Vagina (tissue), 2 donors: ENCODE data around the gene RAF1. TPM values are rescaled to one million over a fixed set of nuclear protein-coding genes. Genes with fewer than 3 reads are reported as not detected.

Experiments used
- DNase-seq, 2 donors: peaks; one replicate each; pipeline ENCODE4 v3.0.0-alpha.2; 2017; ENCODE audit errors: extremely low spot score in 2 of 2
- H3K27ac ChIP-seq: fragments of 200-600 bp; sonication (generic); one replicate; pipeline ENCODE4 v1.5.1; 2019
- H3K27me3 ChIP-seq: fragments of 200-600 bp; sonication (generic); one replicate; pipeline ENCODE4 v1.5.1; 2019
- H3K36me3 ChIP-seq, 2 donors: fragments of 200-600 bp; sonication (generic); one replicate each; pipeline ENCODE4 v1.5.1; 2017 to 2019
- H3K4me1 ChIP-seq: fragments of 200-600 bp; sonication (generic); one replicate; pipeline ENCODE4 v1.5.1; 2019
- H3K4me3 ChIP-seq, 2 donors: fragments of 200-600 bp; sonication (generic); 1 replicate in 1 of 2; 2 replicates in 1 of 2; pipeline ENCODE4 v1.5.1; 2016 to 2019
- H3K9me3 ChIP-seq: fragments of 200-600 bp; sonication (generic); one replicate; pipeline ENCODE4 v1.5.1; 2019
- POLR2A ChIP-seq, 2 donors: fragments of 450-650 bp; IDR thresholded peaks; one replicate each; pipeline ENCODE4 v1.6.1; 2017; ENCODE audit warnings: antibody characterized with exemption in 2 of 2, mild to moderate bottlenecking in 2 of 2, moderate library complexity in 2 of 2
- POLR2AphosphoS5 ChIP-seq, 2 donors: sonication (generic); formaldehyde crosslinking; IDR thresholded peaks; one replicate each; pipeline ENCODE4 v1.9.0; 2017; ENCODE audit warnings: antibody characterized with exemption in 2 of 2, mild to moderate bottlenecking in 2 of 2, low read depth in 1 of 2; ENCODE audit not compliant: insufficient read depth in 1 of 2
- intact Hi-C: fragments of 100-400 bp; cut with DNase I; formaldehyde crosslinking; loops from one replicate; pipeline ENCODE4 v1.15.1; 2023
- total RNA-seq: library from RNA; depleted of rRNA; stranded (reverse); fragments of >200 nt; gene quantifications from one replicate; pipeline ENCODE4 v1.2.3, GENCODE V29; 2016
- TF ChIP-seq, protein P1 (sequence below), 3 experiments: fragments of 450-650 bp in 2 of 3; fragments of 200-600 bp in 1 of 3; sonication (generic) in 1 of 3; IDR thresholded peaks; one replicate each; pipeline ENCODE4 v1.5.1; 2017 to 2019; ENCODE audit warnings: antibody characterized with exemption in 3 of 3, mild to moderate bottlenecking in 2 of 3, moderate library complexity in 2 of 3

RAF1 gene
- total RNA-seq, 1 donor from 2014 or later, result 89.6 TPM

DNA sequence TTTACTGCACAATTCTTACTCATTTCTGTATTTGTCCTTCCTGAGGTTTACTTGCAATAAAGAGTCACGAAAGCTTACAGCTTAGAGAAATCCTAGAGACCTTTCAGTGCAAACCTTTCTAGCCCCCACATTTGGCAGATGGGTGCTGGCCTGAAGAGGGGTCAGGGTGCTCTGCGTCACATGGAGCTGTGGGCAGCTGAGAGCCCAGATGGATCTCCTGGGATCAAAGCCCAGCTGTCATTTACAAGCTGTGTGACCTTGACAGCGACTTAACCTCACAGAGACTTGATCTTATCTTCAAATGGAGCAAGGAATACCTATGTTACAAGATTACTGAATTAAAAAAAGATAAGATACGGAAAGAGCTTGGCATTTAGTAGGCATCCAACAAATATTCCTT lies 24.0 kb upstream of the RAF1 start:
- Histone ChIP-seq H3K27ac (no peak overlapping the region), H3K4me1 (no peaks in the 10 kb centered on the region), H3K36me3 (no peaks in the 10 kb centered on the region), H3K9me3 (no peaks in the 10 kb centered on the region), H3K27me3 (no peaks in the 10 kb centered on the region), H3K4me3 (no peak overlapping the region)
- no peak for DNase-seq
- intact Hi-C loops, result no loop called here
- TF ChIP-seq POLR2AphosphoS5 (IDR thresholded peaks at IDR 0.05; ENCODE audit: insufficient read depth in 1 of 2, low read depth in 1 of 2), result no peak
- TF ChIP-seq, protein P1, sequence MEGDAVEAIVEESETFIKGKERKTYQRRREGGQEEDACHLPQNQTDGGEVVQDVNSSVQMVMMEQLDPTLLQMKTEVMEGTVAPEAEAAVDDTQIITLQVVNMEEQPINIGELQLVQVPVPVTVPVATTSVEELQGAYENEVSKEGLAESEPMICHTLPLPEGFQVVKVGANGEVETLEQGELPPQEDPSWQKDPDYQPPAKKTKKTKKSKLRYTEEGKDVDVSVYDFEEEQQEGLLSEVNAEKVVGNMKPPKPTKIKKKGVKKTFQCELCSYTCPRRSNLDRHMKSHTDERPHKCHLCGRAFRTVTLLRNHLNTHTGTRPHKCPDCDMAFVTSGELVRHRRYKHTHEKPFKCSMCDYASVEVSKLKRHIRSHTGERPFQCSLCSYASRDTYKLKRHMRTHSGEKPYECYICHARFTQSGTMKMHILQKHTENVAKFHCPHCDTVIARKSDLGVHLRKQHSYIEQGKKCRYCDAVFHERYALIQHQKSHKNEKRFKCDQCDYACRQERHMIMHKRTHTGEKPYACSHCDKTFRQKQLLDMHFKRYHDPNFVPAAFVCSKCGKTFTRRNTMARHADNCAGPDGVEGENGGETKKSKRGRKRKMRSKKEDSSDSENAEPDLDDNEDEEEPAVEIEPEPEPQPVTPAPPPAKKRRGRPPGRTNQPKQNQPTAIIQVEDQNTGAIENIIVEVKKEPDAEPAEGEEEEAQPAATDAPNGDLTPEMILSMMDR (IDR thresholded peaks at IDR 0.05), result no peak
- no peak for TF ChIP-seq POLR2A (IDR thresholded peaks at IDR 0.05)

DNA sequence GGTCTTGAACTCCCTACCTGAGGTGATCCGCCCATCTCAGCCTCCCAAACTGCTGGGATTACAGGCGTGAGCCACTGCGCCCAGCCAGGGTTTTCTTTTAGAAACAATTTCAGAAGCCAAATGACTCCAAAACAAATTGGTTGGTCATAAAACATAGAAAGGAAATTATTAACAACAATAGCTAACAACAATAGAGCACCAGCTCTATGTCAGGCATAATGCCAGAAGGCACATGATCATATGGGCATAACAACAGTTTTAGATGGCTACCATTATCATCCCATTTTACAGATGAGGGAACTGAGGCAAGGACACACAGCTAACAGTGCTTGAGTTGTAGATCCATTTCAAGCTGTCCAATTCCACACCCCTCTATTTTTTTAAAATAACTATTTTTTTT lies 22.2 kb upstream of the RAF1 start:
- H3K4me1 ChIP-seq, result no peaks in the 10 kb centered on the region
- TF ChIP-seq POLR2A (IDR thresholded peaks at IDR 0.05) (no peak), POLR2AphosphoS5 (IDR thresholded peaks at IDR 0.05; ENCODE audit: insufficient read depth in 1 of 2, low read depth in 1 of 2) (no peak)
- TF ChIP-seq, protein P1 (IDR thresholded peaks at IDR 0.05), result no peak
- no peaks in the 10 kb centered on the region for H3K9me3 ChIP-seq
- no peaks in the 10 kb centered on the region for H3K27me3 ChIP-seq
- H3K27ac ChIP-seq, result no peak overlapping the region
- no peak overlapping the region for H3K4me3 ChIP-seq
- no peak for DNase-seq
- intact Hi-C loops, result no loop called here
- H3K36me3 ChIP-seq, result no peaks in the 10 kb centered on the region

DNA sequence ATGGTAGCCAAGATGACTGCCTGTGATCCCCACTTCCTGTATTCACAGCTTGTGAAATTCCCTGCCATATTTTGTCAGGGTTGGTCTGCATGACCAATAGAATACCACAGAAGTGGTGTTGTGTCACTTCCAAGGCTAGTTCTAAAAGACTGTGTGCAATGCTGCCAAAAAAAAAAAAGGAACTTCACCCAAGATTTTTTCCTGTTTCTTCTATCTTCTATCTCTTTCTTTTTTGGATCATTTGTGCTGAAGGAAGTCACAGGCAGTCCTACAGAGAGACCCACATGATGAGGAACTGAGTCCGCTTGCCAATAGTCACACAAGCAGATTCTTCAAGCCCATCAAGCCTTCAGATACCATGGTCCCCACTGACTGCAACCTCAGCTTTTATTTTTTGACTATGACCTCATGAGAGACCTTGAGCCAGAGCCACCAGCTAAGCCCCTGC lies 18.1 kb upstream of the RAF1 start:
- Histone ChIP-seq H3K27me3 (no peaks in the 10 kb centered on the region), H3K36me3 (no peaks in the 10 kb centered on the region), H3K9me3 (no peaks in the 10 kb centered on the region), H3K4me3 (no peak overlapping the region), H3K27ac (no peak overlapping the region), H3K4me1 (no peaks in the 10 kb centered on the region)
- DNase-seq, result no peak
- TF ChIP-seq, protein P1 (IDR thresholded peaks at IDR 0.05), result no peak
- TF ChIP-seq POLR2AphosphoS5 (IDR thresholded peaks at IDR 0.05; ENCODE audit: insufficient read depth in 1 of 2, low read depth in 1 of 2), result no peak
- no peak for TF ChIP-seq POLR2A (IDR thresholded peaks at IDR 0.05)
- intact Hi-C loops, result no loop called here

DNA sequence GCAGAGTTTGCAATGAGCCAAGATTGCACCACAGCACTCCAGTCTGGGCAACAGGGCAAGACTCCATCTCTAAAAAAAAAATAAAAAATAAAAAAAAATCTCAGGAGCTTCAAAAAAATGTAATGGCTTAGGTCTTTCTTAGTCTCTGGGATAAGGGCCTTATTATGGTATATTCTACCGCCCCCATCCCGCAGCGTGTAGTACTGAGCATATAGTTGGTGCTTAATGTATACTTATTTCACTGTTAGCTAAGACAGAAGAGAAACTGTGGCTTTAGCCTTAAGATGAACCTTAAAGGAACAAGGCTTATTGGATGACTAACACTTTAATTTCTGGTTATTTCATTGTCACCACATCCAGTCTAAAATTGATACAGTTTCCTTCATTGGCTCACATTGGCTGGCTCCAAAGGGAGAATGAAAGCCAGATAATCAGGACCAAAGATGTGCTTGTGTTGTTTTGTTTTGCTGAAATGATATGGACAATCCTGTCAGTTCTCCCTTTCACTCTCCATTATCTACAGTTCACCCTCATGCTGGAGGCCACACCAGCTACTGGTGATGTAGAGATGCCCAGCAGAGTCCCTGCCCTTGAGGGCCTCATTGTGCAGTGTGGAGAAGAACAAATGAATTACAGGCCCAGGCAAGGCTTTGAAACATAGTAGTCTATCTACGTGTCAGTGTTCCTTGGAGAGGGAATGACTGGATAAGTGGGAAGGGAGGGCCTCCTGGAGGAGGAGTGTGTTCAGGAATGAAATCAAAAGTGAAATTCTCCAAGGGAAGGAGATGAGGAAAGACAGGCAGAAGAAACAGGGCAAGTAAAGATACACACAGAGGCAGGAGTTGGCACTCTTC lies 17.4 kb upstream of the RAF1 start:
- H3K4me1 ChIP-seq, result no peaks in the 10 kb centered on the region
- H3K27ac ChIP-seq, result no peak overlapping the region
- intact Hi-C loops, result no loop called here
- no peak overlapping the region for H3K4me3 ChIP-seq
- DNase-seq, result no peak
- TF ChIP-seq POLR2AphosphoS5 (IDR thresholded peaks at IDR 0.05; ENCODE audit: insufficient read depth in 1 of 2, low read depth in 1 of 2), result no peak
- TF ChIP-seq, protein P1 (IDR thresholded peaks at IDR 0.05), result no peak
- no peak for TF ChIP-seq POLR2A (IDR thresholded peaks at IDR 0.05)
- no peaks in the 10 kb centered on the region for H3K27me3 ChIP-seq
- H3K36me3 ChIP-seq, result no peaks in the 10 kb centered on the region
- no peaks in the 10 kb centered on the region for H3K9me3 ChIP-seq

DNA sequence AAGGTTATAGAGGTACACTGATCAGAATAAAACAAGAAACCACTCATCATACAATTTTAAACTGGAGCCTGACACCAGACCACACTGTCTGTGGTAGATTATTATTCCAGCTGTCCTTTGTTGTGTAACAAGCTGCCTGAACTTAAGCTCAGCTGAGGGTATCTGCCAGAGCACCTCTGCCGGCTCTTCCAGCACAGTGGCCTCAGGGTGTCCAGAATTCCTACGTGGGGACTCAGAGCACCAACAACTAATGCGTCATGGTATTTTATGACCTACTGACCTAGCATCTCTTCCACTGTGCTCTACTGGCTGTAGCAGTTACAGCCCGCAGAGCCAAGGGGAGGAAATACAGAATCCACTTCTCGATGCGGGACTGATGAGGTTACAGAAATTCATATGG lies 15.6 kb upstream of the RAF1 start:
- Histone ChIP-seq H3K36me3 (no peaks in the 10 kb centered on the region), H3K4me1 (no peaks in the 10 kb centered on the region), H3K27ac (no peak overlapping the region), H3K4me3 (no peak overlapping the region), H3K27me3 (no peaks in the 10 kb centered on the region), H3K9me3 (no peaks in the 10 kb centered on the region)
- intact Hi-C loops, result no loop called here
- TF ChIP-seq, protein P1 (IDR thresholded peaks at IDR 0.05), result no peak
- TF ChIP-seq POLR2A (IDR thresholded peaks at IDR 0.05), result no peak
- DNase-seq, result no peak
